Loucy (cell line): ENCODE results near the gene OR9K2.

Experiments
- CTCF ChIP-seq: fragments of 200-600 bp; sonication (generic); conservative IDR thresholded peaks from 2 replicates; pipeline ENCODE4 v1.5.1; 2014; ENCODE audit warnings: mild to moderate bottlenecking, antibody characterized with exemption, low read length
- EZH2phosphoT487 ChIP-seq: fragments of 200-600 bp; IDR thresholded peaks from 2 replicates; pipeline ENCODE4 v1.6.1; 2018; ENCODE audit warnings: antibody characterized with exemption, mild to moderate bottlenecking, moderate library complexity, borderline replicate concordance

- TF ChIP-seq EZH2phosphoT487: no peak
- TF ChIP-seq CTCF: no peak
Observed at GRCh38 chr12:55173456-55173855, 47.2 kb downstream of the OR9K2 start.
